Measurements from ENCODE around the gene SFI1. TPM values are rescaled to one million over a fixed set of nuclear protein-coding genes. Genes with fewer than 3 reads are reported as not detected.

The SFI1 gene
- total and polyA plus RNA-seq, 11 donors: 2.2 to 18.3 (median 6.4) TPM

- intact Hi-C loops (cut with DNase I): no loop called here
- Histone ChIP-seq H3K27me3 (no peaks in the 10 kb centered on the region), H3K4me1 (no peaks in the 10 kb centered on the region), H3K4me3 (no peak overlapping the region), H3K9me3 (no peaks in the 10 kb centered on the region), H3K36me3 (peaks cover 0 to 64% (median 34%) of the 10 kb centered on the region in 9 donors), H3K27ac (no peak overlapping the region)
- no peak for DNase-seq
- no peak for ATAC-seq
- WGBS, 4 donors: 90 to 93% (median 93%) methylated on average over 8 of the region's 8 CpGs
- TF ChIP-seq, protein P1, sequence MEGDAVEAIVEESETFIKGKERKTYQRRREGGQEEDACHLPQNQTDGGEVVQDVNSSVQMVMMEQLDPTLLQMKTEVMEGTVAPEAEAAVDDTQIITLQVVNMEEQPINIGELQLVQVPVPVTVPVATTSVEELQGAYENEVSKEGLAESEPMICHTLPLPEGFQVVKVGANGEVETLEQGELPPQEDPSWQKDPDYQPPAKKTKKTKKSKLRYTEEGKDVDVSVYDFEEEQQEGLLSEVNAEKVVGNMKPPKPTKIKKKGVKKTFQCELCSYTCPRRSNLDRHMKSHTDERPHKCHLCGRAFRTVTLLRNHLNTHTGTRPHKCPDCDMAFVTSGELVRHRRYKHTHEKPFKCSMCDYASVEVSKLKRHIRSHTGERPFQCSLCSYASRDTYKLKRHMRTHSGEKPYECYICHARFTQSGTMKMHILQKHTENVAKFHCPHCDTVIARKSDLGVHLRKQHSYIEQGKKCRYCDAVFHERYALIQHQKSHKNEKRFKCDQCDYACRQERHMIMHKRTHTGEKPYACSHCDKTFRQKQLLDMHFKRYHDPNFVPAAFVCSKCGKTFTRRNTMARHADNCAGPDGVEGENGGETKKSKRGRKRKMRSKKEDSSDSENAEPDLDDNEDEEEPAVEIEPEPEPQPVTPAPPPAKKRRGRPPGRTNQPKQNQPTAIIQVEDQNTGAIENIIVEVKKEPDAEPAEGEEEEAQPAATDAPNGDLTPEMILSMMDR (IDR thresholded peaks at IDR 0.05): no peak
- no peak for TF ChIP-seq POLR2A (IDR thresholded peaks at IDR 0.05)
Observed at GRCh38 chr22:31575190-31575589, 78.9 kb downstream of the SFI1 start.

DNA sequence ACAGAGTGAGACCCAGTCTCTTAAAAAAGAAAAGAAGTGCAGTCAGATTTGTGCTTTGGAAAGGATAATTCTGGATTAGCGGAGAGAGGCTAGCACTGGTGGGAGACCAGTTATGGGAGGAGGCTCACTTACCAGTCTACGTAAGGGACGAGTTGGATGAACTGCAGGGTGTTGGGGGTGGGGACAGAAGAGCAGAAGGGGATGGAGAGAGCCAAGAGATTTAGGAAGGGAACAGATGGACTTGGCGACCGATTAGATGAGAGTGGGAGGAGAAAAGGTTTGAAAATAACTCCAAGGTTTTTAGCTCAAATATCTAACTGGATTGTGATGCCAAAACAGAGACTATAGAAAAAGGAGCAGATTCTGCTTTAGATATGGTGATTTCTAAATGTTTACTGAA, 81.4 kb downstream of the SFI1 start:
- Histone ChIP-seq H3K4me1 (peaks cover 0 to 4% (median 0%) of the 10 kb centered on the region in 12 donors), H3K9me3 (no peaks in the 10 kb centered on the region), H3K4me3 (no peak overlapping the region), H3K36me3 (peaks cover 0 to 65% (median 34%) of the 10 kb centered on the region in 9 donors), H3K27me3 (no peaks in the 10 kb centered on the region), H3K27ac (no peak overlapping the region)
- ATAC-seq (no peak), DNase-seq (no peak)
- WGBS, 4 donors: 79 to 85% (median 82%) methylated on average over 5 of the region's 5 CpGs
- no peak for TF ChIP-seq POLR2A (IDR thresholded peaks at IDR 0.05)
- TF ChIP-seq, protein P1 (IDR thresholded peaks at IDR 0.05): no peak
- intact Hi-C loops (cut with DNase I): no loop called here

GRCh38 chr22:31578171-31578570, 81.8 kb downstream of the SFI1 start:
- intact Hi-C loops (cut with DNase I): no loop called here
- H3K9me3 ChIP-seq: no peaks in the 10 kb centered on the region
- peaks cover 0 to 4% (median 0%) of the 10 kb centered on the region in 12 donors for H3K4me1 ChIP-seq
- H3K4me3 ChIP-seq: no peak overlapping the region
- WGBS, 4 donors: 89 to 95% (median 94%) methylated on average over 4 to 5 of the region's 5 CpGs
- no peaks in the 10 kb centered on the region for H3K27me3 ChIP-seq
- peaks cover 0 to 61% (median 34%) of the 10 kb centered on the region in 9 donors for H3K36me3 ChIP-seq
- H3K27ac ChIP-seq: no peak overlapping the region
- ATAC-seq: no peak
- TF ChIP-seq POLR2A (IDR thresholded peaks at IDR 0.05): no peak
- DNase-seq: no peak

DNA sequence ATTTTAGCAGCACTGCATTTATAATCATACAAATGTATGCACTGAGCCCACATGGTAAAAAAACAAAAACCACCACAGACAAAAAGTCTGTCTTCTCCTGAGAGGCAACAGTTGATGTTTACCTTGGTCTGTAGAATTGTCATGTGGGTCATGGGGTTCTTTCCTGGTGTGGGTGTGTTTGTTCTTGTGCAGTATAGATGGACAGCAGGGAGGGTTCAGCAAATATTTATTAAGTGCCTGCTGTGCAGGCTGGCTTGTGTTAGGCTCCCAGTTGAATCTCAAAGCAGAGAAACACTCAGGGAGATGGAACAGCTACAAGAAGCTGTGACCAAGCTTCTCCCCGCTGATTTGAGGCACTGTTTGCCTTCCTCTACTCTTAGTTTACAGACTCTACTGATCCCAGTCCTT, 83.5 kb downstream of the SFI1 start:
- 75 to 92% (median 89%) methylated on average over 1 of the region's 1 CpG for WGBS, 4 donors
- no peak for DNase-seq
- Histone ChIP-seq H3K36me3 (peaks cover 0 to 59% (median 23%) of the 10 kb centered on the region in 9 donors), H3K27ac (no peak overlapping the region), H3K9me3 (no peaks in the 10 kb centered on the region), H3K4me3 (no peak overlapping the region), H3K4me1 (peaks cover 0 to 7% (median 0%) of the 10 kb centered on the region in 12 donors), H3K27me3 (no peaks in the 10 kb centered on the region)
- no peak for ATAC-seq
- TF ChIP-seq, protein P1 (IDR thresholded peaks at IDR 0.05): no peak
- no peak for TF ChIP-seq POLR2A (IDR thresholded peaks at IDR 0.05)
- intact Hi-C loops (cut with DNase I): no loop called here

DNA sequence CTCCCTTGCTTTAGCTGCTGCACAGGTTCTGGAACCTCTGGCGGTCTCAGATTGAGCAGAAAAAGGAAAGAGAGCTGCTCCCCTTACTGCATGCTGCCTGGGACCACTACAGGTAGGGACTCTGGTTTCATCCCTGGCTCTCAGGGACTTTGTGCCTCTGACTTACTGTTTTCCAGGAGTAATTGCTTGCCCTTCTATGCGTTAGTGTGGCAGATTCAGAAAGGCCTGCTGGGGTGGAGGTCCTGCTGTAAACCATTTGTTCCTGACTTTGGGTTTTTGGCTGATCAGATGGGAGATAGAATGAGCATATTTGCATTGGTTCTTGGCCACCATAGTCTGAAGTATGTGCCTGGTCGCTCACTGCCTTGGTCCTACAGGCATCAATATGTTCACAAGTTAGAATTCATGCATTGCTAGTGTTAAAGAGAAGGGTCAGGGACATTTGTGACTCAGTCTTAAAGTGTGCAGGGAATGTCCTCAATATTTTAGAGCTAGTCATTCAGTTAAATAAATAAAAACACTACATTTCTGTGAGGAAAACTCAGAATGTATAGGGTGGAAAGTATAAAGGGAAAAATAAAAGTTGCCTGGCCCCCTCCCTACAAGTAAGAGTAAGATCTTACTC, 87.6 kb downstream of the SFI1 start:
- TF ChIP-seq, protein P1 (IDR thresholded peaks at IDR 0.05): no peak
- no peak for TF ChIP-seq POLR2A (IDR thresholded peaks at IDR 0.05)
- WGBS, 4 donors: 92 to 99% (median 96%) methylated on average over 3 of the region's 3 CpGs
- H3K9me3 ChIP-seq: peaks cover 0 to 5% (median 0%) of the 10 kb centered on the region in 12 donors
- H3K36me3 ChIP-seq: peaks cover 0 to 58% (median 32%) of the 10 kb centered on the region in 9 donors
- ATAC-seq (no peak), DNase-seq (no peak)
- H3K4me1 ChIP-seq: peaks cover 0 to 17% (median 0%) of the 10 kb centered on the region in 12 donors
- intact Hi-C loops (cut with DNase I): no loop called here
- H3K27ac ChIP-seq: no peak overlapping the region
- H3K4me3 ChIP-seq: no peak overlapping the region
- H3K27me3 ChIP-seq: no peaks in the 10 kb centered on the region

Data from heart left ventricle (tissue), 16 donors.